ENCODE results near the gene TTF1.

- no peak for TF ChIP-seq CTCF (IDR thresholded peaks at IDR 0.05)
- TF ChIP-seq POLR2A (IDR thresholded peaks at IDR 0.05), result no peak
Measured at GRCh38 chr9:132415181-132415580, 8.5 kb upstream of the TTF1 start.
